Lung (tissue), 12 donors: ENCODE measurements around the gene TRIM25. TPM values are rescaled to one million over a fixed set of nuclear protein-coding genes. Genes with fewer than 3 reads are reported as not detected.

Experiments used
- ATAC-seq: fragments of 200-7000 bp; cut with Tn5 transposase; one replicate; pipeline ENCODE4 v1.9.1; 2020; ENCODE audit warnings: moderate number of reproducible peaks; ENCODE audit not compliant: insufficient read depth, low FRiP score
- DNase-seq, 3 donors: peaks; one replicate each; pipeline ENCODE4 v3.0.0-alpha.2; 2013 to 2017
- H3K27ac ChIP-seq, 2 donors: one replicate each; pipeline ENCODE4 v1.5.1; 2013; ENCODE audit warnings: mild to moderate bottlenecking in 2 of 2, moderate library complexity in 2 of 2, control low read depth in 1 of 2, inconsistent platforms in 1 of 2, low read depth in 1 of 2, low read length in 1 of 2
- H3K27me3 ChIP-seq, 3 donors: one replicate each; pipeline ENCODE4 v1.5.1; 2013; ENCODE audit warnings: low read length in 2 of 3; ENCODE audit not compliant: control insufficient read depth in 3 of 3, insufficient read depth in 3 of 3
- H3K36me3 ChIP-seq, 4 donors: one replicate each; pipeline ENCODE4 v1.5.1; 2013; ENCODE audit warnings: low read length in 4 of 4, mild to moderate bottlenecking in 1 of 4, moderate library complexity in 1 of 4; ENCODE audit not compliant: control insufficient read depth in 4 of 4, insufficient read depth in 4 of 4
- H3K4me1 ChIP-seq, 5 donors: one replicate each; pipeline ENCODE4 v1.5.1; 2013; ENCODE audit warnings: low read length in 5 of 5, mild to moderate bottlenecking in 2 of 5, moderate library complexity in 1 of 5; ENCODE audit not compliant: control insufficient read depth in 5 of 5, insufficient read depth in 5 of 5
- H3K4me3 ChIP-seq: one replicate; pipeline ENCODE4 v1.5.1; 2013; ENCODE audit warnings: mild to moderate bottlenecking, control low read depth, moderate library complexity
- H3K9ac ChIP-seq, 2 donors: one replicate each; pipeline ENCODE4 v1.5.1; 2013; ENCODE audit warnings: low read length in 2 of 2, control low read depth in 1 of 2; ENCODE audit not compliant: insufficient read depth in 1 of 2
- H3K9me3 ChIP-seq, 4 donors: one replicate each; pipeline ENCODE4 v1.5.1; 2013; ENCODE audit warnings: low read length in 3 of 4, mild to moderate bottlenecking in 1 of 4, moderate library complexity in 1 of 4; ENCODE audit not compliant: control insufficient read depth in 4 of 4, insufficient read depth in 3 of 4
- WGBS, 2 donors: extraction: QIAGEN DNeasy Blood & Tissue Kit; methylation state at CpG; one replicate each; pipeline ENCODE4 v1.1.7; 2013; 5-methylcytosine and 5-hydroxymethylcytosine counted together
- polyA plus RNA-seq, 2 donors: library from polyadenylated mRNA; stranded (reverse); fragments of 200-250 nt; gene quantifications; one replicate each; pipeline ENCODE4 v1.2.1, GENCODE V29; 2013
- total RNA-seq, 2 donors: library from RNA; depleted of rRNA in 1 of 2; stranded (reverse); fragments of >200 nt in 1 of 2; gene quantifications; one replicate each; pipeline ENCODE4 v1.2.1, GENCODE V29; 2014 to 2021
- TF ChIP-seq, protein P1 (sequence below): IDR thresholded peaks from 2 replicates; pipeline ENCODE4 v1.5.1; 2012; ENCODE audit warnings: mild to moderate bottlenecking; ENCODE audit errors: control extremely low read depth, extremely low read depth
- donor health status: control.
- donor health status: control.
- donor health status: Bipolar disorder and iron deficiency.
- donor health status: healthy.
- donor health status: DM: yes; HTN: yes; CAD: no.

The TRIM25 gene
- total and polyA plus RNA-seq, 4 donors: 22.7 to 88.7 (median 43.7) TPM

DNA sequence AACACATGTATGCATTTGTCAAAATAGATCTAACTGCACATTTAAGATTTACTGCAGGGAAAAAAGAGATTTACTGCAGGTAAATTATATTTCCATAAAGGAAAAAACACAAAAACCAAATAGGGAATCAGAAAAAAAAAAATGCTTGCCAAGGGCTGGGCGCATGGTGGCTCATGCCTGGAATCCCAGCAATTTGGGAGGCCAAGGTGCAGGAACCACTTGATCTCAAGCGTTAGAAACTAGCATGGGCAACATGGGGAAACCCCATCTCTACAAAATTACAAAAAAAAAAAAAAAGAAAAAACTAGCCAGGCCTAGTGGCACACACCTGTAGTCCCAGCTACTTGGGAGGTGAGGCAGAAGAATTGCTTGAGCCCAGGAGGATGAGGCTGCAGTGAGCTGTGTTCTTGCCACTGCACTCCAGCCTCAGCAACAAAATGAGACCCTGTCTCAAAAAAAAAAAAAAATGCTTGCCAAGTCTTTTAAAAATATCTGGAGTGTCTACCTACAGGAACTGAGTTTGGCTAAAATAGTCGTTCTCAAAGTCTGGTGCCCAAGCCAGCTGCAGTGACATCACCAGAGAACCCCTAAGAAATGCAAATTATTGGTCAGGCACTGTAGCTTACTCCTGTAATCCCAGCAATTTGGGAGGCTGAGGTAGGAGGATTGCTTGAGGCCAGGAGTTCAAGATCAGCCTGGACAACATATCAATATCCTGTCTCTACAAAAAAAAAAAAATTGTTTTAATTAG is 17.5 kb downstream of the TRIM25 start:
- ATAC-seq (no peak), DNase-seq (no peak)
- Histone ChIP-seq H3K4me3 (no peak overlapping the region), H3K9ac (no peak overlapping the region), H3K4me1 (no peaks in the 10 kb centered on the region), H3K27ac (no peak overlapping the region), H3K36me3 (peaks cover 15 to 70% (median 22%) of the 10 kb centered on the region in 4 donors), H3K9me3 (no peaks in the 10 kb centered on the region), H3K27me3 (no peaks in the 10 kb centered on the region)
- TF ChIP-seq, protein P1, sequence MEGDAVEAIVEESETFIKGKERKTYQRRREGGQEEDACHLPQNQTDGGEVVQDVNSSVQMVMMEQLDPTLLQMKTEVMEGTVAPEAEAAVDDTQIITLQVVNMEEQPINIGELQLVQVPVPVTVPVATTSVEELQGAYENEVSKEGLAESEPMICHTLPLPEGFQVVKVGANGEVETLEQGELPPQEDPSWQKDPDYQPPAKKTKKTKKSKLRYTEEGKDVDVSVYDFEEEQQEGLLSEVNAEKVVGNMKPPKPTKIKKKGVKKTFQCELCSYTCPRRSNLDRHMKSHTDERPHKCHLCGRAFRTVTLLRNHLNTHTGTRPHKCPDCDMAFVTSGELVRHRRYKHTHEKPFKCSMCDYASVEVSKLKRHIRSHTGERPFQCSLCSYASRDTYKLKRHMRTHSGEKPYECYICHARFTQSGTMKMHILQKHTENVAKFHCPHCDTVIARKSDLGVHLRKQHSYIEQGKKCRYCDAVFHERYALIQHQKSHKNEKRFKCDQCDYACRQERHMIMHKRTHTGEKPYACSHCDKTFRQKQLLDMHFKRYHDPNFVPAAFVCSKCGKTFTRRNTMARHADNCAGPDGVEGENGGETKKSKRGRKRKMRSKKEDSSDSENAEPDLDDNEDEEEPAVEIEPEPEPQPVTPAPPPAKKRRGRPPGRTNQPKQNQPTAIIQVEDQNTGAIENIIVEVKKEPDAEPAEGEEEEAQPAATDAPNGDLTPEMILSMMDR: no peak
- 69 to 83% methylated on average over 3 of the region's 3 CpGs for WGBS, 2 donors

DNA sequence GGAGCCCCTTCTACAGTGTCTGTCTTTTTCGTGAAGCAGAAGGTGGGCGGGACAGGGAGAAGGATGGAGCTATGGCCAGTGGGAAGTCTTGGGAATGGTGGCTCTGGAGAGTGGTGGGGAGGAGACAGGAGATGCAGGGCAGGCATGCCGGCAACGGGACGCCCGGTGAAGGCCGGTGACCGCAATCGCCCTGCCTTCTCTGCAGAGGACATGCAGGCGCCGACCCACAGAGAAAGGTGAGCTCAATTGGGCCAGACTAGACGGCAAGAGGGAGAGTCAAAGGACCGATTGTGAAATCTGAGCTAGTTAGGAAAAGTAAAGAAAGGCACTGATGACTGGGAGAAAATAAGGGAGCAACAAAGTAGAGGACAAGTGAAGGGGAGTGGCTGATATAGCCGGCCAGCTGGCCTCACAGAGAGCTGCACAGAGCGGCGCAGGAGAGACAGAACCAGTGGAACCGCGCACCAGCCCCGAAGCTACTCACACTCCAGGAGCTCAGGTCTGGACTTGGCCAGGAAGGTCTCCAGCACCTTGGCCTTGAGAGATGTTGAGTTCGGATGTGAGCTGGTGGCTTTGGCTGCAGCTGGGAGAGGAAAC is 18.9 kb downstream of the TRIM25 start:
- Histone ChIP-seq H3K9ac (no peak overlapping the region), H3K27ac (no peak overlapping the region), H3K27me3 (no peaks in the 10 kb centered on the region), H3K4me1 (no peaks in the 10 kb centered on the region), H3K36me3 (peaks cover 9 to 73% (median 26%) of the 10 kb centered on the region in 4 donors), H3K9me3 (no peaks in the 10 kb centered on the region), H3K4me3 (no peak overlapping the region)
- 94 to 96% methylated on average over 20 of the region's 20 CpGs for WGBS, 2 donors
- TF ChIP-seq, protein P1: no peak
- ATAC-seq (no peak), DNase-seq (no peak)

DNA sequence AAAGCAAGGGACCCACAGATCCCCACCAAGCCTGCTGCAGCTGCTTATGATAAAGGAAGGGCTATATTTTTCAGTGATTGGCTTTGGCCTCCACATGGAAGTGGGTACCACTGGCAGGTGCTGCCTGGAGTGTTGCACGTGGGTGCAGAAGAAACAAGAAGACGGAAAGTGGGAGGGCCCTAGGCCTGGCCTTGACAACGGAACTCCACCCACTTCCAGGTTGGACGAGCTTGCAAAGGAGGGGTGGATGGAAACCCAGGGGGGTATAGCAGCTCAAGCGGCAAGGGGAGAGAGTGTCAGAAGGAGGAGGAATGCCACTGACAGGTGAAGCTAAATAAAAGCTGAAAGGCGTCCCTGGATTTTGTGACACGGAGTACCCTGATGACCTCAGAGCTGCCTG is 20.3 kb downstream of the TRIM25 start:
- no peak overlapping the region for H3K4me3 ChIP-seq
- 72 to 84% methylated on average over 7 of the region's 7 CpGs for WGBS, 2 donors
- no peak for DNase-seq
- H3K27ac ChIP-seq: peak overlapping the region in 1 of 2 donors; percentile 9
- peaks cover 14 to 66% (median 23%) of the 10 kb centered on the region in 4 donors for H3K36me3 ChIP-seq
- H3K27me3 ChIP-seq: no peaks in the 10 kb centered on the region
- ATAC-seq: no peak
- H3K4me1 ChIP-seq: no peaks in the 10 kb centered on the region
- TF ChIP-seq, protein P1: no peak
- no peak overlapping the region for H3K9ac ChIP-seq
- no peaks in the 10 kb centered on the region for H3K9me3 ChIP-seq
